HPDE6-E6E7 (cell line): ENCODE results near the gene CRIM1.

Experiments used
- DNase-seq: peaks from one replicate; pipeline ENCODE4 v3.0.0; 2011; ENCODE audit warnings: missing footprints; ENCODE audit errors: extremely low spot score

CRIM1 gene

DNA sequence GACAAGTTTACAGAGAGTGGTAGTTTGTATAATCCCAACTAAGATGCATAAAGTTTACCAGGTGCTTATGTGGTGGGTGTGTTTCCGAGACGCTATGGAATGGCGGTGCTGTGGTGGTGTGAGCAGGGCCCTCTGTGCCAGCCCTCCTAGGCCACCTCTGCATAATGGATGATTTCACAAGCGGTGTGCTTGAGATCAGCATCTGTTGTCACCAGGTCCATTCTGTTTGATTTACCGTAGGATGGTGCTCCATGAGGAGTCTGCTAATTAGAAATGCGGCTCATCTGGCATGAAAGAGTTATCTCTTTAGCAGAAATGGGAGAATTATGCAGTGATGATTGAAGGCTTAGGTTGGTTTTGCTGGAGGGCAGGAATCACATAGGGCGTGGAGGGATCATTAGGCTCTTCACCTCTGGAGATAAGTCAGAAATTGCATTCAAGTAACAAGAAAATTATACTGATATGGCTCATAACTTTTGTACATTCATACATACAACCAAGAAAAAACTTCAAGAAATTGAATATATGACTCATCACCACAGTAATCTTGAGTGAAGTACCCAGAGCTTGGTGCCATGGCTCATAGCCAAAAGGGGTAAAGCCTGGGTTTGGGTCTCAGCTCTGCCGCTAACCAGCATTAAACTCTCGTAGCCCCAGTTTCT is 41.4 kb downstream of the CRIM1 start:
- no peak for DNase-seq

DNA sequence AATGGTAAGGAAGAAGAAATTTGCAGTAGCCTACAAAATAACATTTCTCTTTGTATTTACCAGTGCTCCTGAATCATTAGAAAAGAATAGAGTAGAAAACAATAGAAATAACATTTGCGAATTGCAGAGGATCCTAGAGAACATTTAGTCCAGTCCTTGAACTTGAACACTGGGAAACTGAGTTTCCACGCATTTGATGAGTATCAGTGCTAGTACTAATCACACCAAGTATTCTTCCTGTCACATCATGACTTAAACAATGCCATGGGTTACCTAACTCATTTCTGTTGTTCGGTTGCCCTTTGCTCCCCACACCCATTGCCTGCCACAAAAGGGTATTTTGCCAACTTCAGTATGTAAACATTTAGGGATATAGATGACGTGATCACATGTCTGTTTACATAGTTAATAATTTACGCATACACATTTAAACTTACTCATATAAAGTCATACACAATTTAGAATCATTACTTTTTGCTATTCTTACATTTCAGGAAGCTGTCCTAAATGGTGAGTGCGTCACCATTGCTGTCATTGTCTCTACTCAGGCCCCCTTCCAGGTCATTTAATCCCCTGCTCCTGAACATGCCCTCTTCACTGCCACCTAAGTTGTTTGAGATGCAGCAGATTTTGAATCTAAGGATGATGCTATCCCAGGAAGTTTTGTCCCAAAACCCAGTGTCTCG is 42.3 kb downstream of the CRIM1 start:
- DNase-seq = no peak

DNA sequence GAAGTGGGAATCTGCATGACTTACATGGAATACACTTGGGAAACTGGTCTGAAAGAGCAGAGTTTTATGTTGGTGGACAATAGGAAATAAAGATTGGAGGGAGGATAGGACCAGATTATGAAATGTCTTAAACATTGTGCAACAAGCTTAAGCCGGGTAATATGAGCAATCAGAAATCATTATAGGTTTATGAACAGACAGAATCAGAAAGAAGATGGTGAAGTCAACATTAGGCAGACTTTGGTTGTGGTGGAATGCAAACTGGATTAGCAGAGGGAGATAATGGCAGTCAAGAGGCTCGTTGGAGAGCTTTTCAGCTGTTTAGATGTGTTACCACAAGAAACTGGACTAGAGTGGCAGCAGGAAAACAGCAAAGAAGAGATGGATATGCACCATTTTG is 43.5 kb downstream of the CRIM1 start:
- no peak for DNase-seq

DNA sequence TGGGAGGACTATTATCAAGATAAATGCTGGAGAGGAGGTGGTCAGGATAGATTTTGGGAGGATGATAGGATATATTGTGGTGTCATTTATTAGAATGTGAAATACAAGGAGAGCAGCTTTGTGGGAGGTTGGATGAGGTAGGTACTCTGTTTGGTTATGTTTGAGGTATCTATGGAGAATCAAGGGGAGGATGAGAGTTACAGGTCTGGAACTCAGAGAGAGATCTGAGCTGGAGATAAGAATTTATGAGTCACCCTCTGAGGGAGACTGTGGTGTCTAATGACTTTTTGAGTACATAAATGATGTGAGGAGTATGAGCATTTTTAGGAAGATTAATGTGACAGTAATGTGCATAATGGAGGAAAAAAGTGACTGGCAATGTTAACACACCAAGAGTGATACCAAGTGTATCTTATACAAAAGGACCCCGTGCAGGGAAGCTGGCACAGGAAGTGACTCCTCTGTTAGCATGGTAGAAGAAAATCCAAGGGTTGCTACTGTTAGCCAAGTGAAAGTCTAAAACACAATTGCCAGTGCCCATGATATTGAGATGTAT is 48.2 kb downstream of the CRIM1 start:
- DNase-seq = peak; percentile 63

DNA sequence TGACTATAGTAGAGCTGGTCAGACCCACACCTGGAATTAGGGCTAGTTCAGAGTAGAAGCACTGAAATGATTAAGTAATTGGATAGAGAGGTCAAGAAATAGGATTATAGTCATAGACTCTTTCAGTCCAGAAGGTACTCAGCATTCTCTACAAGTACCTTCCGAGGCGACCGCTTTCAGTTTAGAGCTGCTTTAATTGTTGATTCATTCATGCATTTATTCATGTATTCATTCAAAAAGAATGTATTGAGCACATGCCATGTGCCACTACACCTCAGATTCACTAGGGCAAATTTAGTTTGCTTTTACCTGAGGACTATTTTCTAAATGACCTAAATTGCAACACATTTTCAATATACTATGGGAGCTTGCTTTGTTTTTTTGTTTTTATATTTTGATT is 48.7 kb downstream of the CRIM1 start:
- no peak for DNase-seq

DNA sequence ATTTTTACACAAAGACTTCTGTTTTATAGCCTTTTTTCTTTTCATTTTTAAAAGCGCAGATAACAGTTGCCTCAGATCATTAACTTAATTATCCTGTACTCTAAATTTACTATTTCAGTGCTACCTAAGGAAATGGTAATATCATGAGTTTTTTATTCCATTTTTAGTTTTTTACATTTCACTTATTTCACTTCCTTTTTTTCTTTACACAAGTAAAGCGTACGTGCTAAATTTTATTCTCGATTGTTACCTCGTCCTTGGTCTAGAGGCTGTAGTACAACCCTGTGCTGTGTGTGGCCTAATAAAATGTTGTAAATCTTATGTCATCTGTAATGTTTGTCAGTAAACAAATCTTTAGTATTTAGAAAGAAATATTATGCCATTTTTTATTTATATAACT is 49.2 kb downstream of the CRIM1 start:
- no peak for DNase-seq

DNA sequence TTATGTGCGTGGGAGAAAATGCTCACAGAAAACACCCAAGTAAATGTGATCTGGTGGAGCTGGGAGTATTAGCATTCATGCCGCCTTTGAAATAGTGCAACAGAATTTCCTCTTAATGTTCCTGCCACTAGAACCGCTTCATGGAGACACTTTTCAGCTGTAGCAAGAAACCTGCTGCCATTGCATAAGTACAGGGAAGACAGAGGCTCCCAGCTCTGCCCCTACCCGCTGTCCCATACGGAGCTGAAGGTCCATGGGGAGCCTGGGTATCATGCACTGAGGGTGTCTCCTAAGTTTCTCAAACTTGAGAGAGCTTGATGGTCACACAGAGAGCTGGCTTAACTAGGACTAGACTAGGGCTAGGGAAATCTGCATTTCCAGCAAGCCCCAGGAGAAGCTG is 49.6 kb downstream of the CRIM1 start:
- DNase-seq = no peak

DNA sequence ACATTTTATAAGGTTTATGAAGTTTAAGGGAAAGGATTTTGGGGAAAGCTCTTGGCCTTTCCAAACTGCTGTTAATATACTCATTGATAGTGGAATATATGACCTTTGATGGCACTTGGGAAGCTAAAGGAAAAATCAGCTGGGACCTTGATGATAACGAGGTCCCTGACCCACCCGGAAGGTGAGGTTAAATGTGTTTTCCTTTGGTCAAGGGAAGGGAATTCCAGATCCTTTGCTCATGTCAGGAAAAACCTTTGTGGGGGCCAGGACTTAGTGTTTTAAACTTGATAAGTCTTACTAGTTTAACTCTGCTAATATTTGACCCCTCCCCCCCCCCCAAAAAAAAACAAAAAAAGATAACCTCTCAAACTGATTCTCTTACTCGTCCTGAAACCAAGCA is 50.7 kb downstream of the CRIM1 start:
- DNase-seq = no peak

DNA sequence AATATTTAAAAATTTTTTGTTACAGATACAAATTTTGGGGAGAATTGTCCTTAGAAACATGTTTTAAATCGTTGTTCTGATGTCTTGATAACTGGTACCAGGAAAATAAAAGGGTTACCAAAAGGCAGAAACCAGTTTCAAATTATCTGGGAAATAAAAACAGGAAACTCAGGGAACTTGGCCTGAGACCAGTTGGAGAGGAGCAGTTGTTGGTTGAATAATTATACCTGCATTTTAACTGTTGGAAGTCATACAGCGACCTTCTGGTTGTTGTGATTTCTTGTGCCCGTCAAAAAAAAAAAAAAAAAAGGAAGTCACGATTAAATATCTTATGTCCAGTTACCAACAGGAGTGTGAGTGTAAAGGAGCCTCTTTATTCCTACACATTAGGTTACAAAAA is 51.8 kb downstream of the CRIM1 start:
- no peak for DNase-seq

DNA sequence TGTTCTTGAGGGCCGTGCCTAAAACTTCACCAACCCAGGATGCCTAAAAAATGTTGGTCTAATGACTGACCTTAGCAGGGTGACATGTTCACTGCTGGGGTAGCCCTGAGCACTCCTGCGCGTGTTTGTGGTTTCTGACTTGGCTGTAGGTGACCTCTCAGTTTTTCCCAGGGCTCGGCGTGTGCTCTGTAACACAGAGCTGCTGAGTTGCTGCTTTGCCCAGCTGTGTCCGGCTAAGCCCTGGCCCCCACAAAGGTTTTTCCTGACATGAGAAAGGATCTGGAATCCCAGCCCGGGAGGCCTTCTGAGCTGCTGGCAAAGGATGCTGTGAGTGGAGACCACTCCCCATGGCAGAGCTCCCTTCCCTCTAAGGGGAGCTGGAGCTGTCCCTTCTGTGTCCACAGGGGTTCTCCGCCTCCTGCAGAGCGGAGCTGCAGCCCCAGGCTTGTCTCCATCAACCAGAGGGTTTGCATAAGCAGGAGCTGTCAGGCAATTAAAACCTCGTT is 52.7 kb downstream of the CRIM1 start:
- no peak for DNase-seq

DNA sequence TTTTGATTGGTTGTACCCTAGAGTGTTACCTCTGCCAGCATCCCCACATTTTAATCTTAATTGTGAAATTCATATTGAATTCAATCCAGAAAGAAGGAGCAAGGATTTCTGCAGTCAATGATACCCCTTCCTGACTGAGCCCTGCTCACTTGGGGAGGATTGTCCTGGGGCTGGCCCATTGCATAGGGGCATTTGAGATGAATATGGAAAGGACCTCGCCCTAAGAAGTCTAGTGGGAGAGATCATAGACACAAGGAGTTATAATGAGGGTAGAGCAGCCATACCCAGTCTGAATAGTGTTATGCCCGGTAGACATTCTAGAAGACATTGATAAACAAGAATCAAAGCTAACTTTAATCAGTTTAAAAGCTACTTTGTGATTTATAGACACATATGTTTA is 53.8 kb downstream of the CRIM1 start:
- no peak for DNase-seq

DNA sequence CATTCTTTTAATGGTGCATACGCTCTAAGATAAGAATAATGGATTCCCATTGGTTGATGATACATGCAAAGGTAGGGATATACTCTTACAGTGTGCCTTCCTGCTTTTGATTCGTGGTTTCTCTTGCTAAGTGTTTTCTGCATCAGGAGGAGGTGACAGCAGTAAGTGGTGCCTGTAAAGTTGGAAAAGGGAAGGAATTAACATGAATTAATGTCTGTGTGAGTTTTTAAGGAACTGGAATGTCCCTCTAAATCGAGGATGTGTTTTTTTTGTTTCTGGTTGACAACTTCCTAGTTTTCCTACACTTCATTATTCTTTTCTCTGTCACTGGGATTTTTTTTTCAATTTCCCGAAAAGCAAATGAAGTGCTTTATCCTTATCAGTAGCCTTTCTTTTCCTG is 54.4 kb downstream of the CRIM1 start:
- DNase-seq = no peak

DNA sequence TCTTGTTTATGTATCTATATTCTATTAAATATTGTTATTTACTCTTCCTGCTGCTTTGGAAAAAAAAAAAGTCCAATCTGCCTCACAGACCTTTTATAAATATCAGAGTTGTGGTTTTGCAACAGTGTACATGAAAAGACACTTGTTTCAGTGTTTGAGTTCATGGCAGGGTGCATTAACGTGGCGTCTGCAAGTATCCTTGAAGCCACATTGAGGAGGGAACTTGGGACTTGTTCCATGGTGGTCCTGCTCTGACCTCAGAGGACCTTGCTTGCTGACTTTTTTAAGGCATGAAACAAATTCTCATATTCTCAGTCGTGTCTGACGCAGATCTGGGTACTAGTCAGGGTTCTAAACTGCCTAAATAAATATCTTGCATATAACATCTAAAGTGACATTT is 55.1 kb downstream of the CRIM1 start:
- DNase-seq = no peak

DNA sequence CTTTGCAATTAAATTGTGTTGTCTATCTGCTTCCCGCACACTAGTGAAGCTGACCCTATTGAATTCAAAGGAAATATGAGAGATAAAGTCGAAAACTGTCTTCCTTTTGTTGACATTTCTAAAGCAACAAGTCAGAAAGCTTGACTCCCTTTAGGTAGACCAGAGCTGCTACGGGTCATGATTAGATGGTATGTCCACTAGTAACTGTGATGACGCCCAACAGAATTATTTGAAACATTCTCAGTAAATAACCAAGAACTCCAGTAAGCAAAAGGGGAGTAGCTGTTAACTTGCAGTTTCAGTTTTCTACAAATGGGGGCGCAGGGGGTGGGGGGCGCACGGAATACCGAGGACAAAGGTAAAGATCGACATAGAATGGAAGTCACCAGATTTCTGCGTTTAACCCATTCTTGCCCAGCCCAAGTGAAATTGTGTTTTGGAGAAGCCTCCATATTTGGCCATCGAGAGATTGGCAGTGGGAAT is 56.4 kb downstream of the CRIM1 start:
- DNase-seq = no peak

DNA sequence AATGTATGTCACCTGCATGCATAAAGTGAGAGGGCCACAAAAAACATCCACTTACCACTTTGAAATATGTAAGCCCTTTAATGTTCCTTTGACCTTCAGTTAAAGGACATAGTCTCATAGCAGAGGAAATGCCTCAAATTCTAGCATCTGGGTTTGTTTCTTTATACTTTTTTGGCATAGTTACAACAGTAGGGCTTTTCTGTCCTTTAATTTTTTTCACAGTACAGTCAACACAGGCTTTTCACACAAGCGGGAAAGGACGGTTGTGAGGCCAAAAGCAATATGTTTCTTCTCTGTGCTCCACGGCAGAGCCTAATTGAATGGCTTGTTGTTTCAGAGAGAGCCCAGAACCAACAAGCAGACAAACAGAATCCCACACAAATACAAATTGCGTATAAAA is 57.6 kb downstream of the CRIM1 start:
- DNase-seq = no peak

DNA sequence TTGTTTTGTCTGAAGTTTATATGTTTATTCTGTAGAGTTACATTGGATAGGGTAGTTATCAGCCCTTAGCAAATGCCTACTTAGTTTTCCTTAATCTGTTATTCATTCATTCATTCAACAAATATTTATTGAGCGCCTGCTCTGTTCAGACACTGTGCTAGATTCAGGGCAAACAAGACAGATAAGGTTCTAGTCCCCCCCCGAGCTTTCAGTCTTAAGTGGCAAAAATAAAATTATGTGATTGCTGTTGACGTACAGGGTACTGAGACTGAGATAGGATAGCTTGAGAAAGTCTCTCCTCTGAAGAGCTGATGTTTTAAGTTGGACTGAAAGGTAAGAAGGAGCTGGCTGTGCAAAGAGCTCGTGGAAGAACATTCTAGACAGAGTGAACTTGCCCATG is 58.7 kb downstream of the CRIM1 start:
- no peak for DNase-seq

DNA sequence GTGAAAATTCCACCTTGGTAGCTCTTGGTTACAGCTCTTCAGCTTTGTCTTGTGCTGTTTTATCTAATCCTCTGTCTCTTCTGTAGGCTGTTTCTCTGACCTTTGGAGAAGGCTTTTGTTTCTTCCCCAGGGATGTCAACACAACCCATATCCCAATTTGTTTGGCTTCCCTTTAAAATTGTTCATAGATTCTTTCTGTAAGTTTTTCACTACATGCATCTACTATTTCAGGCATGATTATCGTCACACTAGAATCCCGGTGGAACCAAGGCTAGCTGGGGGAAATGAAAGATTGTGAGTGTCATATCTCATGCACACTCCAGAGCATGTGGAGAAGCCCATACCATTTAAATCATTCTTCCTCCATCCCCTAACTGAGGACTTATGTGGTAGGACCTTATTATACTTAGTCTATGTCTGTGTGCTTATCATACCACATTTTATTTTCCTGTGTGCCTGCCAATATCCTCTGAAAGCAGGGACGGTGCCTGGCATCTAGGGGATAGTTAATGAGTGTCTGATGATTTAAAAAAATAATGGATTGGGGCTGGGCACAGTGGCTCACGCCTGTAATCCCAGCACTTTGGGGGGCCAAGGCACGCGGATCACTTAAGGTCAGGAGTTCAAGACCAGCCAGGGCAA is 59.9 kb downstream of the CRIM1 start:
- no peak for DNase-seq

DNA sequence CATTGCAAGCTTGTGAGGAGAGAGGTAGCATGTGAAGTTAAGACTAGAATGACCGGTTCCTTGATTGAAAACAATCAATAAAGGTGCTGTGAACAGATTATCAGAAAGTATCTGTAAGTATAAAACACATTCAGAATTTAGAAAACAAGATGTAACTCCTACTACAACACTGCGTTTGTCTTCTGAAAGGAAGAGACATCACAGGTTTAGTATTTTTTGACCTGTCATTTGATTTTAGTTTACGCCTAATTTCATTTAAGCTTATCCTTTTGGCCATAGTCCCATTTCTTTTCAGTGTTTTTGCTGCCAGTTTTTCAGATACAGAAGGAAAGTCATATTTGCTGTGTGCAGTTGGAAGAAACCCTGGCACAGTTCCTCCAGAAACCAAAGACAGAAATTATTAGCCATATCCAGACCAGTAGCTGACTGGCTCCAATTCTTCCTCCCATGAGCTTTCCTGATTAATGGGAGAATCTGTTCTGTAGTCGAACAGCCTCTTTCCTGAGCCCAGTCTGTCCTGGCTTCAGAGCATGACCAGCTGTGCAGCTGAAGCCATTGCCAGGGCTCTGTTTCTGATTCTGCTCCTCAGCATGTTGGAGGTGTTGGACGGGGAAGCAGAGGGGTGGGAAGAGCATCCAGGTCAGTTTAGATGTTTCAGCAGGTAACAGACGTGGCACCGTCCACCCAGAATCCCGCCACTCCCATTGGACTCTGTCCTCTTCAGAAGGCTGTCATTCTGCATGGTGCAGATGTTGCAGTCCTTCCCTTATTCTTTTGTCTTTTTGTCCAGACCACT is 61.0 kb downstream of the CRIM1 start:
- no peak for DNase-seq

DNA sequence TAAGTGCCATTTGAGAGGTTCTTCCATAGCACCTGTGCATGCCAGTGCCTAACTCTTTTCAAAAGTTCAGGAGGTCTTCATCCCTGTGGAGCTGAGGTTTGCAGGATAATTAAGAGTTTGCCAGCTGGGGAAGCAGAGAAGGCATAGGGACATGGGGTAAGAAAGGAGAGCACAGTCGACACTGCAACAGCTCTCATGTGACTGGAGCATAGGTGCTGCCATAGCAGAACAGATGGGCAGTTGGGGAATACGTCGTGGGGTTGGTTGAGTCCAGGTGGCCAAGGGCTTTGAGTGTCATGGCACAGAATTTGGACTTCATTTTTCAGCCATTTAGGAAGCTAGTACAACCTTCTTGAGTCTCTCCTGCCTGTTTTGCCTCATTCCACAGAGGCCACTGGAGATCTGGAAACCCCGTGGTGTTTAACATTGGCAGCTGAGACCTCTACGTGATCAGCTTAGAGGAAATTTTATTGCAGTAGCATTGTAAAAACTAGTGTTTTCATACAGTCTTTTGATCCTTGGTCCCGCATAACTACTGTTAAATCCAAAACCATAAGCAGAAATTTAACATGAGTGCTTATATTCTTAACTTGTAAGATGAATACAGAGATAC is 65.1 kb downstream of the CRIM1 start:
- no peak for DNase-seq

DNA sequence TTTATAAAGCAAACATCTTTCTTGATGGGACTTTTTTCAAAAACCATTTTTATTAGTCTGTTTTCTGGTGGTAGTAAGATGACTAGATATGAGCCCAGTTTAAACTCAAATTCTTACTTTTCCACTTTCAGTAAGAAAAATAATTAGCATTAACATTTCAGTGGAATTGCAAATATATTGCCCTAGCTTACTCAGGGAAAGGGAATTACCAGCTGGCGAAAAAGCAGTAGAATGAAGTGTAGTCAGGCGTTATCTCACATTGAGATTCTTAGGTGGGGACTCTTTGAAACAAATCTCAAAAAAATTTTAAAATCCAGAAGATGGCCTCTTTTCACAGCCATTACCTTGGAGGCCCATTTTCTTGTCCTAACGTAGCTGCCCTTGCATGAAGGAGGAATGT is 65.8 kb downstream of the CRIM1 start:
- DNase-seq = no peak

DNA sequence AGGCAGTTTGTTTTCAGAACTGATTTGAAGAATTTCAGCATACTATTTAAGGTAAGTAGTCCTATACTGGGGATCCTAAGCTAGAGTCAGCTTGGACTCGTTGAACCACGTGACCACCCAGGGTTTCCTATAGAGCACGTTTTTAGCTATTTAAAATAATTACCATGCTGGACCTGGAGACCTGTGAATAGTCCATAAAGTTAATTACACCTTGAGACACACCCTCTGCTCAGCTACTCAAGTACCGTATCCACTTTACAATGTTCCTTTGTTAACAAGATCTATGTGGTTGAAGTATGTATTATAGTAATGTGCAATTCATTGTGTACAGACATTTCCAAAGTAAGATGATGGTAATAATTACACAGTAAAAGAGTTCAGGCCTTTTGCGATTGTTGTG is 67.6 kb downstream of the CRIM1 start:
- DNase-seq = no peak
